ENCODE data around the gene MPHOSPH6.
"Not testable (repeated sequence)": the region's sequence is repeated elsewhere in the genome, so short reads cannot be mapped to it uniquely, and the experiment has no call there.

Gene MPHOSPH6

GRCh38 chr16:82169861-82170845 is at the start of gene MPHOSPH6:
Gene MPHOSPH6, minus strand, starts transcription at chr16:82170224. Its CDS starts 49 bp downstream, at chr16:82170175.
- peak; percentile 81 for DNase-seq (ENCODE audit: low read depth, low spot score)

GRCh38 chr16:82219298-82219697 is 49.3 kb upstream of the MPHOSPH6 start:
- DNase-seq (ENCODE audit: low read depth, low spot score): no peak

- DNase-seq (ENCODE audit: low read depth, low spot score): not testable (repeated sequence)
Observed at GRCh38 chr16:82209314-82209713, 39.3 kb upstream of the MPHOSPH6 start.

- no peak for DNase-seq (ENCODE audit: low read depth, low spot score)
Observed at GRCh38 chr16:82203198-82203597, 33.2 kb upstream of the MPHOSPH6 start.

GRCh38 chr16:82201926-82202325 is 31.9 kb upstream of the MPHOSPH6 start:
- no peak for DNase-seq (ENCODE audit: low read depth, low spot score)

GRCh38 chr16:82201351-82201750 is 31.3 kb upstream of the MPHOSPH6 start:
- DNase-seq (ENCODE audit: low read depth, low spot score): no peak

- DNase-seq (ENCODE audit: low read depth, low spot score): no peak
Observed at GRCh38 chr16:82199209-82199608, 29.2 kb upstream of the MPHOSPH6 start.

- no peak for DNase-seq (ENCODE audit: low read depth, low spot score)
Observed at GRCh38 chr16:82197540-82198240, 27.7 kb upstream of the MPHOSPH6 start.

- DNase-seq (ENCODE audit: low read depth, low spot score): no peak
Observed at GRCh38 chr16:82195917-82196494, 26.0 kb upstream of the MPHOSPH6 start.

GRCh38 chr16:82194086-82194485 is 24.1 kb upstream of the MPHOSPH6 start:
- DNase-seq (ENCODE audit: low read depth, low spot score): no peak

- no peak for DNase-seq (ENCODE audit: low read depth, low spot score)
Observed at GRCh38 chr16:82192665-82193064, 22.6 kb upstream of the MPHOSPH6 start.

GRCh38 chr16:82190386-82190785 is 20.4 kb upstream of the MPHOSPH6 start:
- no peak for DNase-seq (ENCODE audit: low read depth, low spot score)

- DNase-seq (ENCODE audit: low read depth, low spot score): no peak
Observed at GRCh38 chr16:82187829-82188228, 17.8 kb upstream of the MPHOSPH6 start.

- no peak for DNase-seq (ENCODE audit: low read depth, low spot score)
Observed at GRCh38 chr16:82185012-82185411, 15.0 kb upstream of the MPHOSPH6 start.

GRCh38 chr16:82184213-82184612 is 14.2 kb upstream of the MPHOSPH6 start:
- no peak for DNase-seq (ENCODE audit: low read depth, low spot score)

- no peak for DNase-seq (ENCODE audit: low read depth, low spot score)
Observed at GRCh38 chr16:82183004-82183397, 13.0 kb upstream of the MPHOSPH6 start.

GRCh38 chr16:82182266-82183003 is 12.4 kb upstream of the MPHOSPH6 start:
- DNase-seq (ENCODE audit: low read depth, low spot score): no peak

GRCh38 chr16:82181461-82182185 is 11.6 kb upstream of the MPHOSPH6 start:
- DNase-seq (ENCODE audit: low read depth, low spot score): no peak

- DNase-seq (ENCODE audit: low read depth, low spot score): no peak
Observed at GRCh38 chr16:82178352-82178751, 8.3 kb upstream of the MPHOSPH6 start.

- no peak for DNase-seq (ENCODE audit: low read depth, low spot score)
Observed at GRCh38 chr16:82177555-82177954, 7.5 kb upstream of the MPHOSPH6 start.

- no peak for DNase-seq (ENCODE audit: low read depth, low spot score)
Observed at GRCh38 chr16:82176204-82176603, 6.2 kb upstream of the MPHOSPH6 start.
